ENCODE data around the gene RAD18.

- TF ChIP-seq POLR2A (IDR thresholded peaks at IDR 0.05) (no peak), POLR2AphosphoS5 (IDR thresholded peaks at IDR 0.05; ENCODE audit: insufficient read depth in 1 of 2, low read depth in 1 of 2) (no peak)
Measured at GRCh38 chr3:8985876-8986275, 22.6 kb upstream of the RAD18 start.

All from vagina (tissue), 2 donors.